Rectal smooth muscle tissue (tissue), 1 donor: ENCODE measurements around the gene SRP54.
"Not testable (repeated sequence)": the region's sequence is repeated elsewhere in the genome, so short reads cannot be mapped to it uniquely, and the experiment has no call there.

Experiments used
- H3K27ac ChIP-seq: one replicate; pipeline ENCODE4 v1.7.0; 2013; ENCODE audit warnings: low read depth, low read length, inconsistent platforms
- H3K27me3 ChIP-seq: one replicate; pipeline ENCODE4 v1.7.0; 2013; ENCODE audit warnings: low read length; ENCODE audit not compliant: control insufficient read depth, insufficient read depth
- H3K36me3 ChIP-seq: one replicate; pipeline ENCODE4 v1.7.0; 2013; ENCODE audit warnings: low read length; ENCODE audit not compliant: control insufficient read depth, insufficient read depth
- H3K4me1 ChIP-seq: one replicate; pipeline ENCODE4 v1.7.0; 2013; ENCODE audit warnings: low read length; ENCODE audit not compliant: control insufficient read depth, insufficient read depth
- H3K4me3 ChIP-seq: one replicate; pipeline ENCODE4 v1.7.0; 2013; ENCODE audit warnings: low read length
- H3K9ac ChIP-seq: one replicate; pipeline ENCODE4 v1.7.0; 2013; ENCODE audit warnings: low read length

SRP54 gene

GRCh38 chr14:34982421-34983147 lies at the start of gene SRP54:
SRP54 (plus strand) TSS chr14:34982992; CDS start chr14:34996710, 13,718 bp downstream.
- H3K4me3 ChIP-seq = peak within 1 kb of the TSS; percentile 99
- H3K9ac ChIP-seq = peak within 1 kb of the TSS; percentile 91
- H3K36me3 ChIP-seq = no peaks in the 10 kb centered on the region
- peak within 1 kb of the TSS; percentile 100 for H3K27ac ChIP-seq
- no peaks in the 10 kb centered on the region for H3K27me3 ChIP-seq
- peaks cover 12% of the 10 kb centered on the region for H3K4me1 ChIP-seq

DNA sequence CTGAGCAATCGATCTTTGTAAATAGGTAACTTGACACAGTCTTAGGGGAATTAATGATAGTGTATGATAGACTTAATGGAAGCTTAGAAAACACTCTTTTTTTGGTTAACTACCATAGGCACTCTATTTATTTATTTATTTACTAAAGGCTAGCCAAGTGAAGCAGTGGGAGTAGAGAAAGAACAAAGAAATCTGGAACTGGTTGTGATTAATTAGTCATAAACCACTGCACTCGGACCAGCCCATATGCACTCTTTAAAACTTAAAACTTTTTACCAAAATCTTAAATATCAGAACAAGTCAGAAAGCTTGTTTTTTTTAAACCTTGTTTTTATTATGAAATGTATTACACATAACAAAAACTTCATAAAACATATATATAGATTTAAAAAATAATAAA lies 49.5 kb upstream of the SRP54 start:
- Histone ChIP-seq H3K36me3 (no peaks in the 10 kb centered on the region), H3K4me3 (no peak overlapping the region)

GRCh38 chr14:34935488-34935887 lies 47.3 kb upstream of the SRP54 start:
- Histone ChIP-seq H3K4me3 (no peak overlapping the region), H3K27me3 (no peaks in the 10 kb centered on the region), H3K4me1 (no peaks in the 10 kb centered on the region), H3K36me3 (no peaks in the 10 kb centered on the region), H3K9ac (no peak overlapping the region), H3K27ac (no peak overlapping the region)

More for the DNA sequence above, 49.5 kb upstream of the SRP54 start:
- Histone ChIP-seq H3K9ac (no peak overlapping the region), H3K27ac (no peak overlapping the region), H3K4me1 (no peaks in the 10 kb centered on the region), H3K27me3 (no peaks in the 10 kb centered on the region)

DNA sequence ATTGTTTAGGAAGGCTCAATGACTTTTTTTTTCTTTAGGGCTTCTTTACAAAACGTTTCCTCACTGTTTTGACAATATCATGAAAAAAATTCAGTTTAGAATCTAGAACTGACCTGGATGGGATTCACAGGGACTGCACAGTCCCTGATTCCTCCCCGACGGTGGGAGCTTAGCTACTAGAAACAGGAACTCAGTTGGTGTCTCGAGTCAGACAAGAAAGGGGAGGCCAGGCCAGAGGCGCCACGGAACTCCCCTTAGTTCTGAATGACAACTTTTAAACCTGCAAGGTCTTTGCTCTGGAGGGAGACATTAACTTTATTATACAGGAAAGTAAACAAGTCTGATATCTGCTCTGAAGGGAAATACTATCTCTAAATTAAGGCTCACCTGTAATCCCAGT lies 45.4 kb upstream of the SRP54 start:
- no peak overlapping the region for H3K4me3 ChIP-seq
- H3K27ac ChIP-seq = no peak overlapping the region
- no peaks in the 10 kb centered on the region for H3K4me1 ChIP-seq
- H3K9ac ChIP-seq = no peak overlapping the region
- H3K36me3 ChIP-seq = no peaks in the 10 kb centered on the region
- no peaks in the 10 kb centered on the region for H3K27me3 ChIP-seq

DNA sequence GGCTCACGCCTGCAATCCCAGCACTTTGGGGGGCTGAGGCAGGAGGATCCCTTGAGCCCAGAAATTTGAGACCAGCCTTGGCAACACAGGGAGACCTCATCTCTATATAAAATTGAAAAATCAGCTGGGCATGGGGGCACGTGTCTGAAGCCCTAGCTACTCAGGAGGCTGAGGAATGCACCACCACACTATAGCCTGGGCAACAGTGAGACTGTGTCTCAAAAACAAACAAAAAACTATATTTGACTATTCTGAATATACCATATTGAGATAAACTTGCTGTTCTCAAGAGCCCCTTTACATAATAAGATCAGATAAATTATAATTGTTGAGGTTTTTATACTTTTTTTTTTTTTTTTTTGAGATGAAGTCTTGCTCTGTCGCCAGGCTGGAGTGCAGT lies 44.9 kb upstream of the SRP54 start:
- no peaks in the 10 kb centered on the region for H3K36me3 ChIP-seq
- no peaks in the 10 kb centered on the region for H3K4me1 ChIP-seq
- no peaks in the 10 kb centered on the region for H3K27me3 ChIP-seq
- H3K9ac ChIP-seq = no peak overlapping the region
- H3K27ac ChIP-seq = no peak overlapping the region
- H3K4me3 ChIP-seq = no peak overlapping the region

DNA sequence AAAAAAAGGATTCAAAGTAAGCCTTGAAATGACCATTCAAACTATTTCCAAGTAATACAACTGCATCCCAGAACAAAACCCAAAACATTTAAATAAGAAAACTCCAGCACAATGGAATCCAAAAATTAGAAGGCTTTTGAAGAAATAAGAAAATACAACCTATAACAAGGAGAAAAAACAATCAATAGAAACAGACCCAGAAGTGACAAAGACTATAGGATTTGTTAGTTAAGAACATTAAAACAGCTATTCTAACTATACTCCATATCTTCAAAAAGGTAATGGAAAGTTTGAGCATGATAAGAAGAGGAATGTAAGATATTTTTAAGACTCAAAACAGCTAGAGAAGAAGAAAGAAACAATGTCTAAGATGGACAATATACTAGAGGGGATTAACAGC lies 39.3 kb upstream of the SRP54 start:
- H3K9ac ChIP-seq = no peak overlapping the region
- H3K27me3 ChIP-seq = no peaks in the 10 kb centered on the region
- H3K36me3 ChIP-seq = no peaks in the 10 kb centered on the region
- H3K4me3 ChIP-seq = no peak overlapping the region
- H3K27ac ChIP-seq = no peak overlapping the region
- no peaks in the 10 kb centered on the region for H3K4me1 ChIP-seq

DNA sequence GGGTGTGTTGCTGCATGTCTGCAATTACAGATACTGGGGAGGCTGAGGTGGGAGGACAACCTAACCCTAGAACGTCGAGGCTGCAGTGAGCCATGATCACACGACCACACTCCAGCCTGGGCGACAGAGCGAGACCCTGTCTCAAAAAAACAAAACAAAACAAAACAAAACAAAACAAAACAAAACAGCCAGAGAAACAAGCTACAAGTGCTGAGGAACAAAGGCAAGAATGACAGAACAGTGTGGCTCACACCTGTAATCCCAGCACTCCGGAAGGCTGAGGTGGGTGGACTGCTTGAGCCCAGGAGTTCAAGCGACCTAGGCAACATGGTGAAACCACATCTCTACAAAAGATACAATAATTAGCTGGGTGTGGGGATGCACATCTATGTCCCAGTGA lies 38.0 kb upstream of the SRP54 start:
- H3K4me1 ChIP-seq = no peaks in the 10 kb centered on the region
- H3K27me3 ChIP-seq = no peaks in the 10 kb centered on the region
- H3K27ac ChIP-seq = no peak overlapping the region
- H3K4me3 ChIP-seq = no peak overlapping the region
- H3K36me3 ChIP-seq = no peaks in the 10 kb centered on the region
- no peak overlapping the region for H3K9ac ChIP-seq

GRCh38 chr14:34946699-34947098 lies 36.1 kb upstream of the SRP54 start:
- no peaks in the 10 kb centered on the region for H3K27me3 ChIP-seq
- H3K27ac ChIP-seq = no peak overlapping the region
- H3K4me3 ChIP-seq = no peak overlapping the region
- H3K36me3 ChIP-seq = no peaks in the 10 kb centered on the region
- no peak overlapping the region for H3K9ac ChIP-seq
- H3K4me1 ChIP-seq = no peaks in the 10 kb centered on the region

DNA sequence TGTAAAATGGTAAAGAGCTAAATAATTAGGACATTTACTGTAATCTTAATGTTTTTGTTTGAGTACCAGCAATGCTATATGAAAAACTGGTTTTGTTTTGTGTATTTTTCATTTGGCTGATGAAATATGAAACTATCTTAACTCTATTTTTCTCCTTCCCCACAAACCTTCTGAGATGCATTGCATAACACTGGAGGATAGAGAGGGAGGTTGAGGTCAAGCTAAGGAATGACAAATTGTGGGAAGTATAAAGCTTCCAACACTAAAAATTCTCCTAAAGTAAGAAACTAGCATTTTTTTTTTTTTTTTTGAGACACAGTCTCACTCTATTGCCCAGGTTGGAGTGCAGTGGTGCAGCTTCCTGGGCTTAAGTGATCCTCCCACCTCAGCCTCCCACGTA lies 31.5 kb upstream of the SRP54 start:
- H3K36me3 ChIP-seq = no peaks in the 10 kb centered on the region

DNA sequence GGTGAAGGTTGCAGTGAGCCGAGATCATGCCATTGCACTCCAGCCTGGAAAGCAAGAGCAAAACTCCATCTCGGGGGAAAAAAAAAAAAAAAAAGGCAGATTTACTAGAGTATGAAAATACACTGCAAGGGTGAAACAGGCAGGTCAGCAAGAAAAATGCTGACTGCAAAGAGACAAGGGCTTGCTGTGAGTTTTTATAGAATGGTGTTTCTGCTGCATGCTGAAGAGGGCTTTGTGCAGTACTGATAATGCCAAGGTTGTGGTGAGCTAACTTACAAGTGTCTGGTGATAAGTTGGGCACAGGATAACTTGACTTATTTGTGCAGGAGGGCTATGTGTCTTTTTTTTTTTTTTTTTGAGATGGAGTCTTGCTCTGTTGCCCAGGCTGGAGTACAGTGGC lies 25.9 kb upstream of the SRP54 start:
- Histone ChIP-seq H3K4me1 (no peaks in the 10 kb centered on the region), H3K4me3 (no peak overlapping the region), H3K36me3 (no peaks in the 10 kb centered on the region), H3K27ac (no peak overlapping the region), H3K27me3 (no peaks in the 10 kb centered on the region), H3K9ac (no peak overlapping the region)

More for the DNA sequence above, 31.5 kb upstream of the SRP54 start:
- no peaks in the 10 kb centered on the region for H3K4me1 ChIP-seq
- H3K4me3 ChIP-seq = no peak overlapping the region
- no peak overlapping the region for H3K27ac ChIP-seq
- no peaks in the 10 kb centered on the region for H3K27me3 ChIP-seq
- H3K9ac ChIP-seq = no peak overlapping the region

DNA sequence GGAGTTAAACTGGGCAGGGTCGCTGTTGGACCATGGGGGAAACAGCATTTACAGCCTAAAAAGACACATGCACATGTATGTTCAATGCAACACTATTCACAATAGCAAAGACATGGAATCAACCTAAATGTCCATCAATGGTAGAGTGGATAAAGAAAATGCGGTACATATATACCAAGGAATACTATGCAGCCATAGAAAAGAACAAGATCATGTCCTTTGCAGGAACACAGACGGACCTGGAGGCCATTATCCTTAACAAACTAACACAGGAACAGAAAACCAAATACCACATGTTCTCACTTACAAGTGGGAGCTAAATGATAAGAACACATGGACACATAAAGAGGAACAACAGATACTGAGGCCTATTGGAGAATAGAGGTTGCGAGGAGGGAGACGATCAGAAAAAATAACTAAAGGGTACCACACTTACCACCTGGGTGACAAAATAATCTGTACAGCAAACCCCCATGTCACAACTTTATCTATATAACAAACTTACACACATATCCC lies 25.0 kb upstream of the SRP54 start:
- Histone ChIP-seq H3K4me1 (no peaks in the 10 kb centered on the region), H3K27ac (no peak overlapping the region), H3K27me3 (no peaks in the 10 kb centered on the region), H3K36me3 (no peaks in the 10 kb centered on the region), H3K4me3 (no peak overlapping the region), H3K9ac (no peak overlapping the region)

DNA sequence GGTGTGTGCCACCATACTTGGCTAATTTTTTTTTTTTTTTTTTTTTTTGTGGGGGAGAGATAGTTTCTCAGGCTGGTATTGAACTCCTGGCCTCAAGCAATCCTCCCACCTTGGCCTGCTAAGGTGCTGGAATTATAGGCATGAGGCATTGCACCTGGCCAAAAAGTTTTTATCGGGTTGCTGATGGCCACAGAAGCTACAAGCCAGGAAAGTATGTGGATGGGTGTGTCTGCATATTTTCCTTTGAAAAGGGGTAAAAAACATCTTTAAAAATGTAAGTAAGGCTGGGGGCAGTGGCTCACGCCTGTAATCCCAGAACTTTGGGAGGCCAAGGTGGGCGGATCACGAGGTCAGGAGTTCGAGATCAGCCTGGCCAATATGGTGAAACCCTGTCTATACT lies 20.7 kb upstream of the SRP54 start:
- H3K36me3 ChIP-seq, H3K27ac ChIP-seq, H3K4me1 ChIP-seq, H3K4me3 ChIP-seq, H3K27me3 ChIP-seq, H3K9ac ChIP-seq: not testable (repeated sequence)
